Fibroblast of pulmonary artery (primary cell): ENCODE data around the gene LRP1.

Source experiments
- DNase-seq: peaks from one replicate; pipeline ENCODE4 v3.0.0-alpha.2; 2010; ENCODE audit warnings: low read depth
- H3K4me3 ChIP-seq: replicated peaks from 2 replicates; pipeline ENCODE4 v1.5.1; 2011; ENCODE audit warnings: low read depth, mild to moderate bottlenecking, control low read depth, low read length, moderate library complexity
- CTCF ChIP-seq: IDR thresholded peaks from 2 replicates; pipeline ENCODE4 v1.5.1; 2011; ENCODE audit warnings: mild to moderate bottlenecking, control low read depth, low read length, inconsistent platforms; ENCODE audit errors: missing control alignments

The LRP1 gene

GRCh38 chr12:57175428-57176138, 47.3 kb downstream of the LRP1 start:
- no peak overlapping the region for H3K4me3 ChIP-seq
- peak; percentile 79 for TF ChIP-seq CTCF
- DNase-seq, result peak; percentile 80

GRCh38 chr12:57176139-57176477, 47.8 kb downstream of the LRP1 start:
- H3K4me3 ChIP-seq, result no peak overlapping the region
- no peak for TF ChIP-seq CTCF
- no peak for DNase-seq

- DNase-seq, result no peak
- no peak overlapping the region for H3K4me3 ChIP-seq
- TF ChIP-seq CTCF, result no peak
These were observed 48.6 kb downstream of the LRP1 start for GRCh38 chr12:57176846-57177245.

- TF ChIP-seq CTCF, result no peak
- DNase-seq, result no peak
- H3K4me3 ChIP-seq, result no peak overlapping the region
These were observed 49.1 kb downstream of the LRP1 start for GRCh38 chr12:57177354-57177753.

- DNase-seq, result no peak
- no peak overlapping the region for H3K4me3 ChIP-seq
- no peak for TF ChIP-seq CTCF
These were observed 49.9 kb downstream of the LRP1 start for GRCh38 chr12:57178213-57178612.

DNA sequence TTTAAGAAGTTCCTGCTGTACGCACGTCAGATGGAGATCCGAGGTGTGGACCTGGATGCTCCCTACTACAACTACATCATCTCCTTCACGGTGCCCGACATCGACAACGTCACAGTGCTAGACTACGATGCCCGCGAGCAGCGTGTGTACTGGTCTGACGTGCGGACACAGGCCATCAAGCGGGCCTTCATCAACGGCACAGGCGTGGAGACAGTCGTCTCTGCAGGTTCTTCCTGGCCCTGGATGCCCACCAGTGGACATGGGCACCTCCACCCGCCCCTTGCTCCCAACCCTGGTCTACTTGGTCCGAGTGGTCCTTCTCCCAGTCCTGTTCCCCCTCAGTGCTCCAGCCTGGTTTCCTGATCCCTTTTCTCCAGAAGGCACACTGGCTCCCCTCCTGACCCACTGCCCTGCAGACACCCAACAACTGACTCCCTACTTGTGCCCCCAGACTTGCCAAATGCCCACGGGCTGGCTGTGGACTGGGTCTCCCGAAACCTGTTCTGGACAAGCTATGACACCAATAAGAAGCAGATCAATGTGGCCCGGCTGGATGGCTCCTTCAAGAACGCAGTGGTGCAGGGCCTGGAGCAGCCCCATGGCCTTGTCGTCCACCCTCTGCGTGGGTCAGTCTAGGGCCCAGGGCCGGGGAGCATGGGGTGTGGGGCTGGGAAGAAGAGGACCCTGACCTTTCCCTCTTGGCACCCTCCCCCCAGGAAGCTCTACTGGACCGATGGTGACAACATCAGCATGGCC, 51.2 kb downstream of the LRP1 start:
- no peak for DNase-seq
- TF ChIP-seq CTCF, result no peak
- no peak overlapping the region for H3K4me3 ChIP-seq
